CD14-positive monocyte (primary cell): ENCODE measurements around the gene FAF1. TPM values are rescaled to one million over a fixed set of nuclear protein-coding genes. Genes with fewer than 3 reads are reported as not detected.

ENCODE experiments used
- DNase-seq, 3 donors: peaks; one replicate each; pipeline ENCODE4 v3.0.0-alpha.2; 2011 to 2022
- H2AFZ ChIP-seq: 2 replicates; pipeline ENCODE4 v1.6.0; 2012; ENCODE audit warnings: mild to moderate bottlenecking, low read depth, low read length, inconsistent platforms; ENCODE audit not compliant: insufficient read depth, poor library complexity, severe bottlenecking
- H3K27ac ChIP-seq, 2 donors: 1 replicate in 1 of 2; 2 replicates in 1 of 2; pipeline ENCODE4 v1.5.1; 2012 to 2013; ENCODE audit warnings: low read length in 2 of 2, control low read depth in 1 of 2, inconsistent platforms in 1 of 2, low read depth in 1 of 2, mild to moderate bottlenecking in 1 of 2
- H3K27me3 ChIP-seq, 2 donors: one replicate each; pipeline versions ENCODE4 v1.6.0 to v1.6.1; 2011 to 2013; ENCODE audit warnings: low read length in 2 of 2; ENCODE audit not compliant: control insufficient read depth in 2 of 2, insufficient read depth in 2 of 2
- H3K36me3 ChIP-seq, 2 donors: replicated peaks in 1 of 2; 1 replicate in 1 of 2; 2 replicates in 1 of 2; pipeline versions ENCODE4 v1.5.1 to v1.6.1; 2012 to 2013; ENCODE audit warnings: low read length in 2 of 2, control low read depth in 1 of 2, inconsistent platforms in 1 of 2, mild to moderate bottlenecking in 1 of 2; ENCODE audit not compliant: insufficient read depth in 2 of 2, control insufficient read depth in 1 of 2
- H3K4me1 ChIP-seq, 2 donors: 1 replicate in 1 of 2; 2 replicates in 1 of 2; pipeline versions ENCODE4 v1.5.1 to v1.6.1; 2012 to 2013; ENCODE audit warnings: low read length in 2 of 2, control low read depth in 1 of 2, inconsistent platforms in 1 of 2, mild to moderate bottlenecking in 1 of 2, moderate library complexity in 1 of 2; ENCODE audit not compliant: insufficient read depth in 2 of 2, control insufficient read depth in 1 of 2
- H3K4me2 ChIP-seq: replicated peaks from 2 replicates; pipeline ENCODE3; 2012; ENCODE audit warnings: low read length, moderate library complexity, mild to moderate bottlenecking; ENCODE audit not compliant: poor library complexity, severe bottlenecking; ENCODE audit errors: extremely low read depth
- H3K4me3 ChIP-seq, 3 experiments: fragments of 200-600 bp in 1 of 3; sonication (generic) in 1 of 3; replicated peaks in 1 of 3; 1 replicate in 2 of 3; 2 replicates in 1 of 3; pipeline ENCODE4 v1.5.1; 2011 to 2013; ENCODE audit warnings: low read length in 3 of 3, mild to moderate bottlenecking in 3 of 3, control low read depth in 2 of 3, low read depth in 2 of 3, inconsistent platforms in 1 of 3, moderate library complexity in 1 of 3
- H3K79me2 ChIP-seq: 2 replicates; pipeline ENCODE4 v1.6.0; 2012; ENCODE audit warnings: mild to moderate bottlenecking, control low read depth, inconsistent platforms, low read length, moderate library complexity; ENCODE audit not compliant: insufficient read depth
- H3K9ac ChIP-seq: 2 replicates; pipeline ENCODE4 v1.6.0; 2017; ENCODE audit warnings: low read length, mild to moderate bottlenecking; ENCODE audit not compliant: insufficient read depth, poor library complexity, severe bottlenecking
- H3K9me3 ChIP-seq, 2 donors: replicated peaks in 1 of 2; 1 replicate in 1 of 2; 2 replicates in 1 of 2; pipeline versions ENCODE4 v1.5.1 to v1.6.1; 2012 to 2013; ENCODE audit warnings: low read length in 2 of 2, control low read depth in 1 of 2; ENCODE audit not compliant: control insufficient read depth in 1 of 2, insufficient read depth in 1 of 2
- H4K20me1 ChIP-seq: 2 replicates; pipeline ENCODE4 v1.6.0; 2012; ENCODE audit warnings: mild to moderate bottlenecking, low read length, control low read depth, moderate library complexity; ENCODE audit not compliant: insufficient read depth
- H3K27ac Mint-ChIP-seq, 7 donors: one replicate each; pipeline ENCODE4 v1.8.0; 2020; ENCODE audit warnings: mild to moderate bottlenecking in 7 of 7, mixed read lengths in 7 of 7, moderate library complexity in 6 of 7, inconsistent platforms in 2 of 7
- H3K27me3 Mint-ChIP-seq, 3 donors: one replicate each; pipeline ENCODE4 v1.8.0; 2021 to 2022; ENCODE audit warnings: low read depth in 3 of 3, mild to moderate bottlenecking in 3 of 3, mixed read lengths in 3 of 3, moderate library complexity in 3 of 3, inconsistent platforms in 1 of 3
- H3K36me3 Mint-ChIP-seq, 2 donors: one replicate each; pipeline ENCODE4 v1.8.0; 2020; ENCODE audit warnings: mixed read lengths in 2 of 2, inconsistent platforms in 1 of 2, mild to moderate bottlenecking in 1 of 2
- H3K4me1 Mint-ChIP-seq: one replicate; pipeline ENCODE4 v1.8.0; 2020; ENCODE audit warnings: mild to moderate bottlenecking, mixed read lengths
- H3K4me3 Mint-ChIP-seq, 2 donors: one replicate each; pipeline ENCODE4 v1.8.0; 2020; ENCODE audit warnings: mild to moderate bottlenecking in 2 of 2, mixed read lengths in 2 of 2, moderate library complexity in 1 of 2
- H3K9me3 Mint-ChIP-seq, 7 donors: one replicate each; pipeline ENCODE4 v1.8.0; 2020 to 2022; ENCODE audit warnings: mixed read lengths in 7 of 7, mild to moderate bottlenecking in 6 of 7, moderate library complexity in 6 of 7, inconsistent platforms in 2 of 7
- WGBS: methylation state at CpG from one replicate; pipeline ENCODE4 v1.1.5; 2013; ENCODE audit warnings: missing lambda C conversion rate; ENCODE audit not compliant: insufficient coverage; 5-methylcytosine and 5-hydroxymethylcytosine counted together
- intact Hi-C, 2 donors: fragments of 100-400 bp; cut with micrococcal nuclease; formaldehyde crosslinking; loops; one replicate each; pipeline versions ENCODE4 v1.15.0 to v1.15.1; 2023
- polyA plus RNA-seq, 3 donors: library from polyadenylated mRNA; depleted of rRNA in 1 of 3; unstranded in 2 of 3; stranded (reverse) in 1 of 3; fragments of 300-500 nt in 2 of 3; fragments of >200 nt in 1 of 3; fragmentation: Illumina TruSeq in 2 of 3; gene quantifications; 1 replicate in 2 of 3; 2 replicates in 1 of 3; pipeline ENCODE4 v1.2.3, GENCODE V29; 2012 to 2021
- TF ChIP-seq, protein P1 (sequence below): fragments of 200-600 bp; IDR thresholded peaks from one replicate; pipeline ENCODE4 v1.8.0; 2022; ENCODE audit warnings: antibody characterized with exemption, mild to moderate bottlenecking

Gene FAF1
- polyA plus RNA-seq, 3 donors = 11.4 to 29.6 (median 16.9) TPM

DNA sequence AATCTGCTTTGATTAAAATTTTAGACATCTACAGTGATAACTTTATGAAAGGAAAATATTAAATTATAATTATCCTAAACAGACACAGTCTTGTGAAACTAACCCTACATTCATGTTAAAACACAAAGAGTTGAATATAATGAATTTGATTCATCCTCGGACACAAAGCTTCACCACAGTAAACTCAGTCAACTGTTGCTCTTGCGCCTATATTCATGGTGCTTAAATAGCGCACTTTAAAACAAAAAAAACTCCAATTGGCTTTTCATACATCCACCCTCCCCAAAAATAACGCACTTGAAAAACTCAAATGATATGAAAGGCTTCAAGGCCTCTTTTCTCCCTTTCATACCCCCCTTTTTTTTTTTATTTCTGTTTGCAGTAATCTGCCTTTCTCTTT lies 260.3 kb downstream of the FAF1 start:
- no peak for DNase-seq
- H3K4me3 ChIP-seq = no peak overlapping the region
- no peak overlapping the region for H3K9ac ChIP-seq
- TF ChIP-seq, protein P1, sequence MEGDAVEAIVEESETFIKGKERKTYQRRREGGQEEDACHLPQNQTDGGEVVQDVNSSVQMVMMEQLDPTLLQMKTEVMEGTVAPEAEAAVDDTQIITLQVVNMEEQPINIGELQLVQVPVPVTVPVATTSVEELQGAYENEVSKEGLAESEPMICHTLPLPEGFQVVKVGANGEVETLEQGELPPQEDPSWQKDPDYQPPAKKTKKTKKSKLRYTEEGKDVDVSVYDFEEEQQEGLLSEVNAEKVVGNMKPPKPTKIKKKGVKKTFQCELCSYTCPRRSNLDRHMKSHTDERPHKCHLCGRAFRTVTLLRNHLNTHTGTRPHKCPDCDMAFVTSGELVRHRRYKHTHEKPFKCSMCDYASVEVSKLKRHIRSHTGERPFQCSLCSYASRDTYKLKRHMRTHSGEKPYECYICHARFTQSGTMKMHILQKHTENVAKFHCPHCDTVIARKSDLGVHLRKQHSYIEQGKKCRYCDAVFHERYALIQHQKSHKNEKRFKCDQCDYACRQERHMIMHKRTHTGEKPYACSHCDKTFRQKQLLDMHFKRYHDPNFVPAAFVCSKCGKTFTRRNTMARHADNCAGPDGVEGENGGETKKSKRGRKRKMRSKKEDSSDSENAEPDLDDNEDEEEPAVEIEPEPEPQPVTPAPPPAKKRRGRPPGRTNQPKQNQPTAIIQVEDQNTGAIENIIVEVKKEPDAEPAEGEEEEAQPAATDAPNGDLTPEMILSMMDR = no peak
- H3K27me3 ChIP-seq = no peaks in the 10 kb centered on the region
- no peak overlapping the region for H2AFZ ChIP-seq
- H3K27me3 Mint-ChIP-seq = no peaks in the 10 kb centered on the region
- WGBS = 100% methylated on average over 2 of the region's 4 CpGs
- H3K27ac Mint-ChIP-seq = no peak overlapping the region
- no peak overlapping the region for H3K4me2 ChIP-seq
- H4K20me1 ChIP-seq = no peaks in the 10 kb centered on the region
- no peaks in the 10 kb centered on the region for H3K9me3 Mint-ChIP-seq
- H3K36me3 Mint-ChIP-seq = peaks cover 6 to 15% of the 10 kb centered on the region in 2 donors
- H3K4me1 Mint-ChIP-seq = no peaks in the 10 kb centered on the region
- intact Hi-C loops = loop anchor here in 1 of 2 donors (5.0 kb wide), 1 partner anchor 332 kb away; no protein-coding TSS in a partner anchor
- H3K4me3 Mint-ChIP-seq = no peak overlapping the region
- no peaks in the 10 kb centered on the region for H3K4me1 ChIP-seq
- no peaks in the 10 kb centered on the region for H3K36me3 ChIP-seq
- no peak overlapping the region for H3K27ac ChIP-seq
- H3K9me3 ChIP-seq = no peaks in the 10 kb centered on the region
- H3K79me2 ChIP-seq = no peaks in the 10 kb centered on the region

DNA sequence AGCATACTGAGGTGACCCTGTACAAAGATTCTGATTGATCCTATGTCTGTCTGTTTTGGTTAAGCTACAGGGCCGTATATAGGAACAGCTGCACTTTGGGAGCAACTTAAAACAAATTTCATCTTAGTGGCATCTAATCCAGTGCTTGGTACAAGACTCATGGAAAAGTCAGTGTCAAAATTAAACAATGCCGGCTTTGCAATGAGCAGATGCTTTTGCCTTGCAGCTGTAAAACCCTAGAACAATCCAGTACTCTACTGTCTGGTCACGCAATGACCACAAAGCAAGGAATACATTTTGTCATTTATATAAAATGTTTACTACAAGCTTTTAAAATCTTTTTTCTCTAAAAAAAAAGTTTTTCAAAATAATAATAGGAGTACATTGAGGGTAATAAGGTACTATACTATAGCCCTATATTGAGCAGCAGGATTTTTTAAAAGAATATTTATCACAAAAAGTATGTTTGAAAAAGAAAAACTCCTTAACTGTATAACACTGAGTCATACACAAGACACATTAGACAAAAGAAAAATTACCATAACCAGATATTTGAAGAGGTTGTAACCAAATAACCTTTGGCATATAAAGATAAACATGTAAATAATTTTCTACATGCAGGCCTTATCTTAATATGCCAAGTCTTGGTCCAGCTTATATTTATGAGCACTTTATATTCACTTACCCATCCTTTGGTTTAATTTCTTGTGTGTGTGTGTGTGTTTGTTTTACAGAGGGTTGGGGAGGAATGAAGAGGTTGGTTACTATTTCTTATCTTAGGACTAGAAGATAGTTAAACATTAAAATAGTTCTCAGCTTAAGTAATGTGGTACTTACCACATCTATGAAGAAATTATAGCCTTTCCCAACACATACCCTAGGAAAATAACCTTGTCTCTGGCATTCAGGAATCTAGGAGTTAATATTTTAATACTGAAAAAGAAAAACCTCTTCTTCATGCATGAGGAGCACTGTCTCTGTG lies 262.3 kb downstream of the FAF1 start:
- H3K4me3 Mint-ChIP-seq = no peak overlapping the region
- no peaks in the 10 kb centered on the region for H3K27me3 Mint-ChIP-seq
- whole genome bisulfite sequencing = no CpG with 5 or more reads among the region's 3 CpGs

More for the DNA sequence above, 262.3 kb downstream of the FAF1 start:
- Histone ChIP-seq H3K79me2 (no peaks in the 10 kb centered on the region), H3K4me2 (no peak overlapping the region), H3K36me3 (no peaks in the 10 kb centered on the region), H3K9me3 (no peaks in the 10 kb centered on the region), H2AFZ (no peak overlapping the region), H3K4me3 (no peak overlapping the region), H3K27ac (no peak overlapping the region), H4K20me1 (no peaks in the 10 kb centered on the region), H3K27me3 (no peaks in the 10 kb centered on the region), H3K4me1 (no peaks in the 10 kb centered on the region), H3K9ac (no peak overlapping the region)
- intact Hi-C loops = no loop called here
- no peak for DNase-seq
- no peaks in the 10 kb centered on the region for H3K9me3 Mint-ChIP-seq
- TF ChIP-seq, protein P1 = no peak
- peaks cover 5 to 15% of the 10 kb centered on the region in 2 donors for H3K36me3 Mint-ChIP-seq
- H3K4me1 Mint-ChIP-seq = no peaks in the 10 kb centered on the region
- no peak overlapping the region for H3K27ac Mint-ChIP-seq
